Activated naive CD4-positive, alpha-beta T cell treated with anti-CD3 and anti-CD28 coated beads, Interleukin-2, amount 50 U/mL, for 16 hours (primary cell): ENCODE data around the gene ZNF174.
A peak's percentile ranks its signal among the peaks of the same experiment; 100 is the strongest.

Source experiments
- DNase-seq: peaks from one replicate; pipeline ENCODE4 v3.0.0-alpha.2; 2020

Gene ZNF174

GRCh38 chr16:3400779-3401688 is at the start of gene ZNF174, which contains the start of gene ZSCAN32:
TSS of gene ZNF174 (plus strand) at chr16:3401215. CDS start at chr16:3402005, 790 bp downstream.
TSS of gene ZSCAN32 (minus strand) at chr16:3401004. CDS start at chr16:3397557, 3,447 bp downstream.
- DNase-seq, result peak; percentile 98

GRCh38 chr16:3355589-3355988 is 45.4 kb upstream of the ZNF174 start, which contains the start of gene OR2C1:
TSS of gene OR2C1 (plus strand) at chr16:3355889. CDS start at chr16:3355941, 52 bp downstream.
- no peak for DNase-seq

GRCh38 chr16:3356118-3356517 is 44.9 kb upstream of the ZNF174 start:
- DNase-seq, result no peak

- no peak for DNase-seq
These were observed 42.1 kb upstream of the ZNF174 start for GRCh38 chr16:3358871-3359270.

GRCh38 chr16:3362931-3363330 is 38.1 kb upstream of the ZNF174 start:
- DNase-seq, result no peak

- DNase-seq, result no peak
These were observed 37.2 kb upstream of the ZNF174 start for GRCh38 chr16:3363793-3364192.

- DNase-seq, result peak; percentile 89
These were observed 36.1 kb upstream of the ZNF174 start for GRCh38 chr16:3364774-3365427.

GRCh38 chr16:3369073-3369472 is 31.9 kb upstream of the ZNF174 start:
- no peak for DNase-seq

GRCh38 chr16:3375680-3376079 is 25.3 kb upstream of the ZNF174 start:
- DNase-seq, result no peak

- DNase-seq, result no peak
These were observed 23.1 kb upstream of the ZNF174 start for GRCh38 chr16:3377917-3378316.

GRCh38 chr16:3383045-3383448 is 18.0 kb upstream of the ZNF174 start:
- no peak for DNase-seq

GRCh38 chr16:3388325-3388724 is 12.7 kb upstream of the ZNF174 start:
- DNase-seq, result no peak

GRCh38 chr16:3389663-3390338 is 11.2 kb upstream of the ZNF174 start:
- DNase-seq, result no peak

- no peak for DNase-seq
These were observed 603 bp upstream of the ZNF174 start for GRCh38 chr16:3400446-3400778.

GRCh38 chr16:3401719-3402397 is 843 bp downstream of the ZNF174 start:
- DNase-seq, result no peak

GRCh38 chr16:3408561-3409197 is 7.7 kb downstream of the ZNF174 start:
- DNase-seq, result no peak

- no peak for DNase-seq
These were observed 12.8 kb downstream of the ZNF174 start for GRCh38 chr16:3413730-3414379.

- DNase-seq, result peak; percentile 61
These were observed 30.8 kb downstream of the ZNF174 start for GRCh38 chr16:3431779-3432219.

GRCh38 chr16:3434373-3434772 is 33.4 kb downstream of the ZNF174 start:
- DNase-seq, result no peak

GRCh38 chr16:3439637-3440036 is 38.6 kb downstream of the ZNF174 start:
- no peak for DNase-seq
